ENCODE data around the gene DTD1.

DTD1 gene, protein sequence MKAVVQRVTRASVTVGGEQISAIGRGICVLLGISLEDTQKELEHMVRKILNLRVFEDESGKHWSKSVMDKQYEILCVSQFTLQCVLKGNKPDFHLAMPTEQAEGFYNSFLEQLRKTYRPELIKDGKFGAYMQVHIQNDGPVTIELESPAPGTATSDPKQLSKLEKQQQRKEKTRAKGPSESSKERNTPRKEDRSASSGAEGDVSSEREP

DNA sequence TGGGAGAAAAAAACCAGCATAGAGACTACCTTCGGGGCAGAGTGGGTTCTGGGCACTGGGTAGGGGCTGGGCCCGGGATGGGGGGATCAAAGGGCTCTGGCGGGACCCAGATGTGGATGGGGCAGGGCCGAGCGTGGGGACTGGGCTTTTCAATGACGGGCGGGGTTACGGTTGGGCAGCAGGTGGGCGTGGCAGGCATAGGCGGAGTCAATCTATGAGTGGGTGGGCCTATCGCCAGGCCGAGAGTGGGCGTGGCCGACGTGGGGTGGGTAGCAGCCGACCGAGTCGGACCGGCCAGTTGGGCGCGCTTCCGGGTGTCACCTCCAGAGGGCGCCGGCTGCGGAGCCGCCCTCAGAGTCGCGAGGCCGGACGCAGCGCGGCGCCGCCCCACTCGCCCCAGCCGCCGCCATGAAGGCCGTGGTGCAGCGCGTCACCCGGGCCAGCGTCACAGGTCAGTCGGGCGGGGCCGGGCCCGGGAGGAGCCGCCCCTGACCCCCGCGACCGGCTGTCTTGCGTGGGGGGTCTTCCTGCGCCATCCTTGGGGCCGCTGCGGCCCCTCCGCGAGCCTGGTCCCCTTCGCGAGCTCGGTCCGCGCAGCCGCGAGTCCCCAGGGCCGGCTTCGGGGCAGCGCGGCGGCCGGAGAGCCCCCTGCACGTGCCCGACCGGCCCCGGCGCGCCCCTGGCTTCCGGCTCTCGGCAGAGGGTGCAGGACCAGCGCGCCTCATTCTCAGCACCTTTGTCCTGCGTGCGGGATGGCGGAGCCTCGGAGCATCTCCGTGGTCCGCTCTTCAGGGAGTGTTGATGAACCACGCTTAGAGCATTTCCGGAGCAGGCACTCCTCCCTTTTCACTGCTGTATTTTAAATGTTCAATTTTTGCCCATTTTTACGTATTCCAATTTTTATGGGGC lies at the start of gene DTD1:
Gene DTD1, plus strand, starts transcription at position 390 of the 909 bp plus-strand sequence. Its CDS starts 19 bp downstream, at position 409.
- intact Hi-C loops (cut with DNase I; ENCODE audit: low total_unique reads): no loop called here
- peaks cover 0 to 15% (median 7%) of the 10 kb centered on the region in 4 donors for H3K4me1 ChIP-seq
- peak within 1 kb of the TSS; percentile 81 to 93 for H3K4me3 ChIP-seq
- peak; percentile 65 to 73 for TF ChIP-seq CTCF (IDR thresholded peaks at IDR 0.05)
- no peaks in the 10 kb centered on the region for H3K36me3 ChIP-seq
- H3K27me3 ChIP-seq: no peaks in the 10 kb centered on the region
- DNase-seq: peak; percentile 93 to 94
- H3K9me3 ChIP-seq: no peaks in the 10 kb centered on the region
- peak within 1 kb of the TSS; percentile 78 to 81 for H3K27ac ChIP-seq

DNA sequence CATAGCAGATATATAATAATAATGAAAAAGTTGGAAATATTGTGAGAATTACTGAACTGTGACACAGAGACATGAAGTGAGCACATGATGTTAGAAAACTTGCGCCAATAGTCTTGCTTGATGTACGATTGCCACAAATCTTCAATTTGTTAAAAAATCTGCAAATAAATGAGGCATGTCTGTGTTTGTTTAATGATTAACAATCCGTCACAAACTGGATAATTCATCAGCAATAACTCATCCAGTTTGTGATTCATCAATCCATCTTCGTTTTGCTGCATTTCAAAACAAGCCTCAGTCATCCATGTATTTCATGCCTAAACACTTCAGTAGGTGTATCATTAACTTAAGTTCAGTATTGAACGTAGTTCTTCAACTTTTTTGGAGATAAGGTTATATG lies 46.1 kb upstream of the DTD1 start:
- H3K4me1 ChIP-seq: no peaks in the 10 kb centered on the region
- H3K27ac ChIP-seq: no peak overlapping the region
- intact Hi-C loops (cut with DNase I; ENCODE audit: low total_unique reads): no loop called here
- no peak for DNase-seq
- no peaks in the 10 kb centered on the region for H3K27me3 ChIP-seq
- H3K36me3 ChIP-seq: peaks cover 44 to 88% (median 62%) of the 10 kb centered on the region in 3 donors
- TF ChIP-seq CTCF (IDR thresholded peaks at IDR 0.05): no peak
- no peaks in the 10 kb centered on the region for H3K9me3 ChIP-seq
- no peak overlapping the region for H3K4me3 ChIP-seq

- no peak for DNase-seq
- H3K27me3 ChIP-seq: no peaks in the 10 kb centered on the region
- no peak overlapping the region for H3K4me3 ChIP-seq
- intact Hi-C loops (cut with DNase I; ENCODE audit: low total_unique reads): no loop called here
- no peak for TF ChIP-seq CTCF (IDR thresholded peaks at IDR 0.05)
- no peaks in the 10 kb centered on the region for H3K4me1 ChIP-seq
- H3K27ac ChIP-seq: no peak overlapping the region
- peaks cover 48 to 92% (median 70%) of the 10 kb centered on the region in 3 donors for H3K36me3 ChIP-seq
- no peaks in the 10 kb centered on the region for H3K9me3 ChIP-seq
Observed at GRCh38 chr20:18543216-18543615, 44.6 kb upstream of the DTD1 start.

DNA sequence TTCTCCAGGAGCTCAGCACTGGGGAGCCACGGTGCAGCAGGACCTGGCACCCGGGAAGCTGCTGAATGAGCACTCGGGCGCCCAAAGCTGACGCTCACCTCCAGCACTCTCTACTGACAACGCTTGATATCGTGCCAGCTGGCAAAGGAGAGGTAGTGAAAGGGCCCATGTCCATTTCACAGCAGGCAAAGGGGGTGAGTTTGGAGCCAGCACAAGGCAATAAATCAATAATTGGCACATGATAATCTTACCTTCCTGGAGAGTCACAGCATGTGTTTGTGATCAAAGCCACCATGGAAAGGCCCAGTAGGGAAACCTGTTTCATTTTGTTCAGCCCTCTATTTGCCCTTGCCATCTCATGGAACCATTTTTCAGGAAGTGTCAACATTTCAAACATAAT lies 43.9 kb upstream of the DTD1 start:
- Histone ChIP-seq H3K27ac (no peak overlapping the region), H3K4me3 (no peak overlapping the region), H3K27me3 (no peaks in the 10 kb centered on the region), H3K9me3 (no peaks in the 10 kb centered on the region), H3K4me1 (no peaks in the 10 kb centered on the region), H3K36me3 (peaks cover 55 to 90% (median 71%) of the 10 kb centered on the region in 3 donors)
- DNase-seq: no peak
- no peak for TF ChIP-seq CTCF (IDR thresholded peaks at IDR 0.05)
- intact Hi-C loops (cut with DNase I; ENCODE audit: low total_unique reads): no loop called here

GRCh38 chr20:18545566-18545965 lies 42.3 kb upstream of the DTD1 start:
- H3K36me3 ChIP-seq: peaks cover 61 to 96% (median 68%) of the 10 kb centered on the region in 3 donors

More at GRCh38 chr20:18545566-18545965, 42.3 kb upstream of the DTD1 start:
- Histone ChIP-seq H3K27ac (no peak overlapping the region), H3K9me3 (no peaks in the 10 kb centered on the region), H3K4me1 (no peaks in the 10 kb centered on the region), H3K4me3 (no peak overlapping the region), H3K27me3 (no peaks in the 10 kb centered on the region)
- TF ChIP-seq CTCF (IDR thresholded peaks at IDR 0.05): no peak
- DNase-seq: no peak
- intact Hi-C loops (cut with DNase I; ENCODE audit: low total_unique reads): no loop called here

All from tibial artery (tissue), 4 donors.